SU-DHL-6 (cell line): ENCODE results near the gene GRK3.
"Not testable (repeated sequence)": the region's sequence is repeated elsewhere in the genome, so short reads cannot be mapped to it uniquely, and the experiment has no call there.

Experiments
- H2AFZ ChIP-seq: fragments of 200-600 bp; sonication (generic); 2 replicates; pipeline ENCODE4 v1.6.1; 2014; ENCODE audit warnings: low read depth, mild to moderate bottlenecking, moderate library complexity, mixed read lengths, antibody characterized with exemption, low read length; ENCODE audit not compliant: severe bottlenecking
- H3F3A ChIP-seq: fragments of 200-600 bp; shearing (Covaris generic); 2 replicates; pipeline ENCODE4 v1.6.0; 2016; ENCODE audit warnings: antibody characterized with exemption, mild to moderate bottlenecking; ENCODE audit not compliant: insufficient read depth
- H3K27ac ChIP-seq: fragments of 200-600 bp; sonication (generic); 2 replicates; pipeline ENCODE4 v1.5.1; 2016; ENCODE audit warnings: low read depth, mild to moderate bottlenecking, low read length, moderate library complexity, mixed read lengths
- H3K27me3 ChIP-seq: fragments of 200-600 bp; sonication (generic), shearing (Covaris generic); 2 replicates; pipeline ENCODE4 v1.6.0; 2014; ENCODE audit warnings: mild to moderate bottlenecking, low read length
- H3K36me3 ChIP-seq: fragments of 200-600 bp; sonication (generic); 2 replicates; pipeline ENCODE4 v1.6.1; 2014; ENCODE audit warnings: mild to moderate bottlenecking, low read length, mixed read lengths
- H3K4me2 ChIP-seq: fragments of 300-600, 200-600 bp; shearing (Covaris generic), sonication (generic); 2 replicates; pipeline ENCODE4 v1.6.0; 2014; ENCODE audit warnings: low read length, low read depth, mild to moderate bottlenecking; ENCODE audit not compliant: poor library complexity, severe bottlenecking
- H3K4me3 ChIP-seq: fragments of 200-600 bp; sonication (generic); 2 replicates; pipeline ENCODE4 v1.5.1; 2014; ENCODE audit warnings: antibody characterized with exemption, low read length, mild to moderate bottlenecking, mixed read lengths; ENCODE audit not compliant: insufficient read depth, poor library complexity, severe bottlenecking
- H3K79me2 ChIP-seq: fragments of 200-600 bp; sonication (generic); 2 replicates; pipeline ENCODE4 v1.6.1; 2014; ENCODE audit warnings: mild to moderate bottlenecking, low read length, moderate library complexity; ENCODE audit not compliant: insufficient read depth
- H3K9ac ChIP-seq: fragments of 200-600 bp; sonication (generic); 2 replicates; pipeline ENCODE4 v1.7.0; 2014; ENCODE audit warnings: mild to moderate bottlenecking, low read length
- H3K9me2 ChIP-seq: fragments of 200-600 bp; sonication (generic); replicated peaks from 2 replicates; pipeline ENCODE4 v1.6.1; 2014; ENCODE audit warnings: low read length; ENCODE audit not compliant: insufficient read depth
- H3K9me3 ChIP-seq: fragments of 200-600 bp; sonication (generic); 2 replicates; pipeline ENCODE4 v1.6.1; 2014; ENCODE audit warnings: low read length, mixed read lengths; ENCODE audit not compliant: insufficient read depth
- H4K20me1 ChIP-seq: fragments of 200-600 bp; sonication (generic); 2 replicates; pipeline ENCODE4 v1.6.1; 2014; ENCODE audit warnings: low read depth, mild to moderate bottlenecking, antibody characterized with exemption, low read length, moderate library complexity, mixed read lengths
- CTCF ChIP-seq: fragments of 200-600 bp; sonication (generic); IDR thresholded peaks from one replicate; pipeline ENCODE4 v1.5.1; 2017; ENCODE audit warnings: antibody characterized with exemption, mild to moderate bottlenecking, low read length, moderate library complexity; ENCODE audit not compliant: insufficient read depth, poor library complexity, severe bottlenecking
- EZH2phosphoT487 ChIP-seq: fragments of 200-600 bp; sonication (generic), shearing (Covaris generic); conservative IDR thresholded peaks from 2 replicates; pipeline ENCODE4 v1.6.1; 2018; ENCODE audit warnings: mild to moderate bottlenecking, antibody characterized with exemption, low read length, moderate library complexity, mixed read lengths

GRK3 gene

GRCh38 chr22:25574736-25575135 lies 10.3 kb downstream of the GRK3 start:
- no peak overlapping the region for H3K4me2 ChIP-seq
- no peak overlapping the region for H3K4me3 ChIP-seq
- peaks cover 14% of the 10 kb centered on the region; the same call in 1 of the 2 replicates for H4K20me1 ChIP-seq
- TF ChIP-seq EZH2phosphoT487 (no peak), CTCF (no peak)
- H3K9ac ChIP-seq = no peak overlapping the region
- no peaks in the 10 kb centered on the region for H3K9me2 ChIP-seq
- no peaks in the 10 kb centered on the region for H3K36me3 ChIP-seq
- H2AFZ ChIP-seq = no peak overlapping the region
- H3K27ac ChIP-seq = no peak overlapping the region
- H3K27me3 ChIP-seq = no peaks in the 10 kb centered on the region
- no peaks in the 10 kb centered on the region for H3F3A ChIP-seq
- H3K9me3 ChIP-seq = no peaks in the 10 kb centered on the region
- peaks cover 28% of the 10 kb centered on the region for H3K79me2 ChIP-seq

GRCh38 chr22:25575674-25576392 lies 11.4 kb downstream of the GRK3 start:
- not testable (repeated sequence) for H3K36me3 ChIP-seq, H3K27me3 ChIP-seq, H3F3A ChIP-seq, H3K9me2 ChIP-seq, H2AFZ ChIP-seq, H3K4me2 ChIP-seq, H3K9me3 ChIP-seq, H3K27ac ChIP-seq, H3K4me3 ChIP-seq, H3K9ac ChIP-seq
- Histone ChIP-seq H4K20me1 (peaks cover 14% of the 10 kb centered on the region; the same call in 1 of the 2 replicates), H3K79me2 (peaks cover 23% of the 10 kb centered on the region)

- H3K36me3 ChIP-seq, H3K9me3 ChIP-seq, H3F3A ChIP-seq, H3K9me2 ChIP-seq, H3K9ac ChIP-seq, H3K4me3 ChIP-seq, H3K27ac ChIP-seq, H4K20me1 ChIP-seq, H2AFZ ChIP-seq, H3K4me2 ChIP-seq, H3K27me3 ChIP-seq: not testable (repeated sequence)
- peaks cover 16% of the 10 kb centered on the region; the same call in 1 of the 2 replicates for H3K79me2 ChIP-seq
Measured at GRCh38 chr22:25581452-25581851, 17.0 kb downstream of the GRK3 start.

GRCh38 chr22:25582946-25583345 lies 18.5 kb downstream of the GRK3 start:
- no peaks in the 10 kb centered on the region for H4K20me1 ChIP-seq
- H3K27ac ChIP-seq = no peak overlapping the region
- no peak overlapping the region for H3K4me2 ChIP-seq
- no peak overlapping the region for H3K9ac ChIP-seq
- H3K9me3 ChIP-seq = no peaks in the 10 kb centered on the region
- H3K27me3 ChIP-seq = no peaks in the 10 kb centered on the region
- H3F3A ChIP-seq = 0 out of 2 replicates have a peak, but pooled peaks cover 3% of the 10 kb centered on the region
- peaks cover 13% of the 10 kb centered on the region; the same call in 1 of the 2 replicates for H3K79me2 ChIP-seq
- H3K4me3 ChIP-seq = no peak overlapping the region
- H3K9me2 ChIP-seq = no peaks in the 10 kb centered on the region
- H3K36me3 ChIP-seq = no peaks in the 10 kb centered on the region
- H2AFZ ChIP-seq = no peak overlapping the region
- TF ChIP-seq CTCF (no peak), EZH2phosphoT487 (no peak)

- not testable (repeated sequence) for H3K79me2 ChIP-seq, H4K20me1 ChIP-seq, H2AFZ ChIP-seq, H3K9me3 ChIP-seq, H3K4me2 ChIP-seq, H3F3A ChIP-seq, H3K4me3 ChIP-seq, H3K27ac ChIP-seq, H3K27me3 ChIP-seq, H3K9me2 ChIP-seq, H3K36me3 ChIP-seq, H3K9ac ChIP-seq
Measured at GRCh38 chr22:25584993-25585392, 20.5 kb downstream of the GRK3 start.

- H3K4me3 ChIP-seq, H3K27me3 ChIP-seq, H3K9me3 ChIP-seq, H2AFZ ChIP-seq, H3K27ac ChIP-seq, H3K9me2 ChIP-seq, H3K9ac ChIP-seq, H3K4me2 ChIP-seq, H4K20me1 ChIP-seq, H3F3A ChIP-seq, H3K36me3 ChIP-seq: not testable (repeated sequence)
- H3K79me2 ChIP-seq = peaks cover 14% of the 10 kb centered on the region
Measured at GRCh38 chr22:25589664-25590063, 25.2 kb downstream of the GRK3 start.
